Measurements from ENCODE around the gene KLK10. TPM values are rescaled to one million over a fixed set of nuclear protein-coding genes. Genes with fewer than 3 reads are reported as not detected.

The KLK10 gene
- total RNA-seq, 1 donor from 2014 or later = 54.5 TPM

GRCh38 chr19:50982186-50982585 lies 37.3 kb downstream of the KLK10 start:
- H3K9me3 ChIP-seq = no peaks in the 10 kb centered on the region
- no peaks in the 10 kb centered on the region for H3K27me3 ChIP-seq
- no peak for DNase-seq (ENCODE audit: extremely low spot score in 2 of 2)
- H3K4me1 ChIP-seq = no peaks in the 10 kb centered on the region
- H3K27ac ChIP-seq = no peak overlapping the region
- intact Hi-C loops (cut with DNase I) = no loop called here
- H3K36me3 ChIP-seq = no peaks in the 10 kb centered on the region
- TF ChIP-seq POLR2AphosphoS5 (IDR thresholded peaks at IDR 0.05; ENCODE audit: insufficient read depth in 1 of 2, low read depth in 1 of 2) (no peak), CTCF (IDR thresholded peaks at IDR 0.05) (no peak), POLR2A (IDR thresholded peaks at IDR 0.05) (no peak)
- H3K4me3 ChIP-seq = no peak overlapping the region

GRCh38 chr19:50981587-50982146 lies 37.8 kb downstream of the KLK10 start:
- Histone ChIP-seq H3K27ac (no peak overlapping the region), H3K36me3 (no peaks in the 10 kb centered on the region), H3K9me3 (no peaks in the 10 kb centered on the region), H3K4me3 (no peak overlapping the region), H3K4me1 (no peaks in the 10 kb centered on the region), H3K27me3 (no peaks in the 10 kb centered on the region)
- TF ChIP-seq CTCF (IDR thresholded peaks at IDR 0.05) = no peak
- intact Hi-C loops (cut with DNase I) = no loop called here
- DNase-seq (ENCODE audit: extremely low spot score in 2 of 2) = no peak

- intact Hi-C loops (cut with DNase I) = no loop called here
- Histone ChIP-seq H3K27me3 (no peaks in the 10 kb centered on the region), H3K9me3 (no peaks in the 10 kb centered on the region), H3K36me3 (no peaks in the 10 kb centered on the region), H3K27ac (no peak overlapping the region), H3K4me3 (no peak overlapping the region), H3K4me1 (no peaks in the 10 kb centered on the region)
- no peak for DNase-seq (ENCODE audit: extremely low spot score in 2 of 2)
- TF ChIP-seq POLR2A (IDR thresholded peaks at IDR 0.05) (no peak), POLR2AphosphoS5 (IDR thresholded peaks at IDR 0.05; ENCODE audit: insufficient read depth in 1 of 2, low read depth in 1 of 2) (no peak), CTCF (IDR thresholded peaks at IDR 0.05) (no peak)
These were observed 39.3 kb downstream of the KLK10 start for GRCh38 chr19:50980208-50980607.

GRCh38 chr19:50979758-50980157 lies 39.8 kb downstream of the KLK10 start:
- Histone ChIP-seq H3K27me3 (no peaks in the 10 kb centered on the region), H3K27ac (no peak overlapping the region), H3K4me1 (no peaks in the 10 kb centered on the region), H3K9me3 (no peaks in the 10 kb centered on the region), H3K4me3 (no peak overlapping the region), H3K36me3 (no peaks in the 10 kb centered on the region)
- intact Hi-C loops (cut with DNase I) = no loop called here
- TF ChIP-seq POLR2A (IDR thresholded peaks at IDR 0.05) (no peak), POLR2AphosphoS5 (IDR thresholded peaks at IDR 0.05; ENCODE audit: insufficient read depth in 1 of 2, low read depth in 1 of 2) (no peak), CTCF (IDR thresholded peaks at IDR 0.05) (no peak)
- no peak for DNase-seq (ENCODE audit: extremely low spot score in 2 of 2)

GRCh38 chr19:50978772-50979390 lies 40.6 kb downstream of the KLK10 start:
- no peak overlapping the region for H3K4me3 ChIP-seq
- no peaks in the 10 kb centered on the region for H3K9me3 ChIP-seq
- no peak overlapping the region for H3K27ac ChIP-seq
- intact Hi-C loops (cut with DNase I) = no loop called here
- no peak for DNase-seq (ENCODE audit: extremely low spot score in 2 of 2)
- TF ChIP-seq POLR2A (IDR thresholded peaks at IDR 0.05) = no peak
- TF ChIP-seq CTCF (IDR thresholded peaks at IDR 0.05) = no peak
- no peak for TF ChIP-seq POLR2AphosphoS5 (IDR thresholded peaks at IDR 0.05; ENCODE audit: insufficient read depth in 1 of 2, low read depth in 1 of 2)
- H3K36me3 ChIP-seq = no peaks in the 10 kb centered on the region
- no peaks in the 10 kb centered on the region for H3K27me3 ChIP-seq
- no peaks in the 10 kb centered on the region for H3K4me1 ChIP-seq

Measured in vagina (tissue), 2 donors.